Vagina (tissue), 2 donors: ENCODE results near the gene ZDHHC3.

Experiments
- CTCF ChIP-seq, 3 experiments: fragments of 450-650 bp in 2 of 3; fragments of 200-600 bp in 1 of 3; sonication (generic) in 1 of 3; IDR thresholded peaks; one replicate each; pipeline ENCODE4 v1.5.1; 2017 to 2019; ENCODE audit warnings: antibody characterized with exemption in 3 of 3, mild to moderate bottlenecking in 2 of 3, moderate library complexity in 2 of 3
- POLR2AphosphoS5 ChIP-seq, 2 donors: sonication (generic); formaldehyde crosslinking; IDR thresholded peaks; one replicate each; pipeline ENCODE4 v1.9.0; 2017; ENCODE audit warnings: antibody characterized with exemption in 2 of 2, mild to moderate bottlenecking in 2 of 2, low read depth in 1 of 2; ENCODE audit not compliant: insufficient read depth in 1 of 2

GRCh38 chr3:45003406-45003805, 27.4 kb upstream of the ZDHHC3 start:
- TF ChIP-seq CTCF (IDR thresholded peaks at IDR 0.05) (no peak), POLR2AphosphoS5 (IDR thresholded peaks at IDR 0.05; ENCODE audit: insufficient read depth in 1 of 2, low read depth in 1 of 2) (no peak)
